ENCODE data around the gene AAR2.

AAR2 gene

DNA sequence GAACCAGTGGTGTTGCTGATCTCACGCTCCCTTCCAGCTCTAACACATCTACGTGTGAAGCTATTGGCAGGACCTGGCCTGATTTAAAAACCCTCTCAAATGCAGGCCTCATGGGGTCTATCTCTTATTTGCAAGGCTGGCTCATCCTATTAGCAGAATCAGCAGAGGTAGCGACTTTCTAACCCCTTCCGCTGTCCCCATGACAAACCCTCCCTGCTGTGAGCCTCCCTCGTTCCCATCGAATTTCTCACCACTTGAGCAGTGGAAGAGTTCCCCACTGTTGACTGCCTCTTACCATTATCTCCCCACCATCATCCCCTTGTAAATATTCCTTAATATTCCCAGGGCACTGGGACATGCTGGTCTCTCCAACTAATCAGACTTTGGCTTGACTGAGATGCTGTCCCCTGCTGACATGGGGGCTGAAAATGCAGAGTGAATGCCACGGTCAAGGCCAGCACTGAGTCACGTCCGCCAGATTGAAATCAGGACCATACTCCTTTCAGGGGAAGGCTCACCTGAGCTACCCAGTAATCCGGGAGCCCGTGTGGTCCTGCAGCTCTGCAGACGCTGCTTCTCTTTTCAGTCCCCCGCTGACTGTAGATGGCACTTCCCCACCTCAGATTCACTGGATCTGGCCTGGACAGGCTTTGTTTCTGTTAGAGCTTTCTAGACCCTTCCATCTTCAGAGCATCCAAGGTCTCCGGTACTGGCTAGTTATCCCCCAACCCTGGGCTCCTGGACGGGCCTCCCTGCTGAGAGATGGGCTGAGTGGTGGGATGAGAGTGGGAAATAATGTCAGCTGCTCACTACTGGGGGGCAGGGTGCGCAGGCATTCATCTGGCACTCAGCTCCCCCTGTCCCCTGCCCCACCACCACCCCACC is 23.1 kb downstream of the AAR2 start:
- FAIRE-seq (no peak), DNase-seq (ENCODE audit: insufficient read length, low spot score) (no peak)

DNA sequence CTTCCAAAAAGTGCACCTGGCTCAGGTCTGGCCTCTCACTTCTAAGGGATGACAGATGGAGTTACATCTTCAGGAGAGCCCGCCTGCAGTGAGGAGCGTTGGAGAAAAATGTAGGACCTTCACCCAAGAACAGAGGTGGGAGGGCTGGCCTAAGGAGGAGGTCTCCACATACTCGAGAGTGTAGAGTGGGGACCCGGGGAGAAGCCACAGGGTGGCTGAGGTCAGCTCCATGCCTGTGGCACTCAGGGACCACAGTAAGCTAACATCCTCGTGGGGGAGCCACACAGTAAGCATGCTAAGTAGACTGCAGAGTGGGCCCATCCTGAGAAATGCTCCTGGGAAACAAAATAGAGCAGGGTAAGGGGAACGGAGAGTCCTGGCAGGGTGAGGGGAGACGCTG is 24.0 kb downstream of the AAR2 start:
- no peak for DNase-seq (ENCODE audit: insufficient read length, low spot score)
- no peak for FAIRE-seq

DNA sequence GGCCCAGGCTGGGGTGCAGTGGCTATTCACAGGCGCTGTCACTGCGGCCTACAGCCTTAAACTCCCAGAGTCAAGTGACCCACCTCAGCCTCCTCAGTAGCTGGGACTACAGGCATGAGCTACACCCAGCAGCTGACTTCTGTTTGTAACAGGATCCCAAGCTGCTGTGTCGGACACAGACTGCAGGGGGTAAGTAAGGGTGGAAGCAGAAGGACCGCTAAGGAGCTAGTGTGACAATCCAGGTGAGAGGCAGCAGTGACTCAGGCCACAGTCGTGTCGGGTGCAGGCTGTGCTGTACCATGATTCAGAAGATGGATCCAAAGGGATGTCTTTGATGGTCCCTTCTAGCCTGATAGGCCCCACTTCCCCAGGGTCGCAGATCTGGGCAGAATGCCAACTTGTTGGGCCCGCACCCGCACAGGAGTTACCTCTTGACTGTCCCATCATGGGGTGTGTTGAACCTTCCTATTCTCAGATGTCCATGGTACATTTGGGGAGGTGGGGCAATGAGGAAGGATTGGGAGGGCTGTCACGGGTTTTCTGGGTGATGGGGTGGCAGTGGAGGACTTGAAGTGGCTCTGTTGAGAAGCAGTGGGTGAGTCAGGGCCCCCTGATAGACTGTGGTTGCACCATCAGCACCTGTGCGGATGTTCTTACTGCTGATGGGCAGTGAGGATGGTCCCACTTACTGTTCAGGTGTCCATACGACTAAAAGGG is 25.3 kb downstream of the AAR2 start:
- FAIRE-seq: no peak
- DNase-seq (ENCODE audit: insufficient read length, low spot score): no peak

DNA sequence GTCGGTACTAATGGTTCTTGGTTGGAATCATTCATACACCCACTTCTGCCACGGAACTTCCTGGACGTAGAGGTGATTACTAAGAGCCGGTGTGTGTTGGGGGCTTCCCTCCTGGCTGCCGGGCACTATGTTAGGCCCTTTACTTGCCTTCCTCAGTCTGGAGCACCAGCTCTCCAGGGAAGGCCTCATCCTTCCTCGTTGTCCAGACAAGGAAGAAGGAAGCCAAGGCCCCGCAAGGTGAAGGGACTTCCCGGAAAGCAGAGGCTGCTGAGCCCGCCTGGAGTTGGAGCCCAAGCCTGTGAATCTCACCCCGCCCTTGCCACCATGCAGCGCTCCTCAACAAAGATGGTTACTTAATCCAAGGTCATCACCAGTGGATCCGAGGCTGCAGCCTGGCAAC is 26.2 kb downstream of the AAR2 start:
- FAIRE-seq: no peak
- DNase-seq (ENCODE audit: insufficient read length, low spot score): no peak

DNA sequence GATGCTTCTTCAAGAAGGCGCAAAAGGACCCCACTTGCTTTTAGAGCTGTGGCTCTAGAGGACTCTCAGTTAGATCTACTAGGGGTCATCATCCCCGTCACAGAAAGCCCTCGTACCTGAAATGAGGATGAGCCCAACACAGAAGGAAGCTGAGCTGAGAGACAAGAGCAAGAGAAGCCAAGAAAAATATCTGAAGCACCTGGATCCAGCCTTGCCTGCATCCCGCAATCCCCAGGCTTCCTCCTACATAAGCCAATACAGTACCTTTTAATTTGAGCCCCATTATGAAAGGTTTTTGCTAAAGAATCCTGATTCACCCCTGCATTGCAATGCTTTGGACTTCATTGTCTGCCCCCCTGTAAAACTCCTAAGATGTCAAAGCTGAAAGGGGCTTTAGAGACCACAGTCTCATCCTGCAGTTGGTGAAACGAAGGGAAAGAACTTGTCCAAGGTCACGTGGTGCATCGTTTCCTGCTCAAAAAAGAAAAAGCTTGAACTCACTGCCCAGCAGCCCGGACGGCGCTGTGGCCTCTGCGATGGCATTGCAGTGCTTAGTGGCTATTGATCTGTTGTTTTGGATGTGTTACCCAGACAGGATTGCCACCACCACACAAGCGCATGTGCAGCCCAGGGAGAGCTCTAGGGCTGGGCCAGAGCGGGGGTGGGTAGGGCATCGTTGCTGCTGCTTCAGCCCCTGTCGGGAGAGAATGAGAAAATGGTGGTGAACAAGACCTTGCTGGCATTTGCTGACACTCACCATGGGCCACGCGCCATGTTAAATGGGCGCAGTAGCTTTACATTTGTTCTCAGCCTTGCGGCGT is 28.4 kb downstream of the AAR2 start:
- FAIRE-seq (no peak), DNase-seq (ENCODE audit: insufficient read length, low spot score) (no peak)

DNA sequence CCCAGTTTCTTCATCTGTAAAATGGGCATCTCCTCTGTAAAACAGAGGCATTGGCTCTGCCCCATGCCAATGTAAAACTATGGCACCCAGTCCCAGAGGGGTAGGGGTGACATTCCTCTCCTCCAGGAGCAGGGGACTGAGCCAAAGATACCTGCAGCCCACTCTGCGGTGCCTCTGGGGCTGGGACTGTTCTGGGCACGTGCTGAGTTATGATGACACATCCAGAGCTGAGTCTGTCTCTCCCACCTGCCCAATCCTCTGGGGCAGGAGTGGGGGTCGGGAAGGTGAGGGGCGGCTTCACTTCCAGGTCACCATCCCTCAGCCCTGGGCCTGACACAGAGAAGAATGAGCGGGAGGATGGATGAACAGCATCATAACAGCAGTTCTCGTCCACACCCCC is 29.9 kb downstream of the AAR2 start:
- no peak for DNase-seq (ENCODE audit: insufficient read length, low spot score)
- FAIRE-seq: no peak

DNA sequence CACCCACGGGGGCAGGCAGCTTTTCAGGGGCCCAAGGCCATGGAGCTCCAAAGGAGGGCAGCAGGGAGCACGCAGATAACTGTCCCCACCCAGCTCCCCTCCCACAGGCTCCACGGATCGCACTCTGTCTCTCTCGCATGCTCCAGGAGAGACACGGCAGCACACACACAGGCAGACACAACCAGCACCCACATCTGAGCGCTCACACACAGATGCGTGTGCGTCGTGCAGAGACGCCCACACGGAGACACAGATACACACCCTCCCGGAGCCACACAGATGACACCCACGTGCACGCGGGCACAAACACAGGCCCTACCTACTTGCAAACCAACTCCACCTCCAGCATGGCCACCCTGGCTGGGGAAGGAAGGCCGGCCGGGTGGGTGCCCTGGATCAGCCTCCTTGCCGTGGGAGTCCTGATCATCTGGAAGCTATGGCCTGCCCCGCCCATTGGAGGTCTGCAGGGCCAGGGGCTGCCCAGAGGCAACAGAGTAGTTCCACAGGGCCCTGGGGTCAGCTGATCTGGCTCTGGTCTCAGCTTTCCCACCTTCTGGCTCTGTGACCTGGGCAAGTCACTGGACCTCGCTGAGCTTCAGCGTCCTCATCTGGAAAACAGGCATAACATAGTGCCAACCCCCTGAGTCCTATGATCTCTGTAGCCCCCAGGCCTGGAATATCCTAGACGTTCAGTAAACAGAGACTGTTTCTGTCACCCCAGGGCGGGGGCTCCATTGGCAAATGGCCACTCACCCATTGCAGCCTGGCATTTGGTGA is 31.5 kb downstream of the AAR2 start:
- DNase-seq (ENCODE audit: insufficient read length, low spot score) (no peak), FAIRE-seq (no peak)

DNA sequence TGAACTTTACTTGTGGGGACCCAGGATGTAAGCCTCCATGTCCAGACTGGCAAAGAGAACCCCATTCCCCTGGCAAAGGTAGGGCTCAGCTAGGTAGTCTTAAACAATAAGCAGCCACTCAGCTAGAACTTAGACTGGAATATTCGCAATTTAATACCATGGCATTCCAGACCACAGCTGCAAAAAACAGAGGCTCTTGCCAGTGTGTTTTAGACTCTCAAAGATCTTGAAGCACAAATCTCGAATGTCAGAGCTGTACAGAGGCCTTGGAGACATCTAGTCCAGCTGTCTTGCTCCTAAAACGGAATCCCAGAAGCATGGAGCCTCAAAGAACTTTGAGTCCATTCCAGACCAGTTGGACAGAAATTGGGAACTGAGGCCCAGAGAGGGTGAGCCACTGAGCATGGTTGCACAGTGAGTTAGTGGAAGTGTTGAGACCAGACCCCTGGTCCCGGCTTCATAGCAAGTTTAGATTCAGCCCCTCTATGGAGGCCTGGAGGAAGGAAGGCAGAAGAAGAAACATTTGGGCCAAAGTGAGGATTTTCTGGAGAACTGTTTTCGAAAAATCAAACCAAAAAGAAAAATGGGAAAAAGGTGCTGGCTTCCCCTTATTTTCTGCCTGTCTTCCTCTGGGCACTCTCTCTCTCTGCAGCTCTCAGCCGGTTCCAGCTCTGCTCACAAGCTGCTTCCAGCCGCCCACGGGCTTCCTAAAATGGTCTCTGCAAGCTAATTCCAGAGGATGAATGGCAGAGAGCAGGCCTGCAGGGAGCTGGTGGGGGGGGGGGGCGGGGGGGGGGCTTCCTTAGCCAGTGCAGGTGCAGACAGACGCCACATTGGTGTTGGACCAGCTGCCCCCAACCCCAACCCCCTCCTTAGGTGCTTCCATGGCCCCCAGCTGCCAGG is 32.4 kb downstream of the AAR2 start:
- no peak for FAIRE-seq

DNA sequence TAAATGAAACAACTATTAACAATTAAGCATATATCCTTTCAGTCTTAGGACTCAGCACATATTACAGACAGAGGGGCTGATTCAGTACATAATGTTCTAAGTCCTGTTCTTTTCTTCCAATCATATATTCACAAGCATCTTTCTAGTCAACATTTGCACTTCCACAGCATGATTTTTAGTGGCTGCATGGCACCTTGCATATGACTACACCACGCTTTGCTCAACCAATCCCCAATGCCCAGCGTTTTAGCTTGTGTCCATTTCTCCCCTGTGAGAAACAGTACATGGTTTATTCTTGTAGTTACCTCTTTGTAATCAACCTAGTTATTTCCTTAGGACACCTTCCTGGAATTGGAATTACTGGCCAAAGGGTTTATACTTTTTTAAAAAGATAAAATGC is 33.2 kb downstream of the AAR2 start:
- DNase-seq (ENCODE audit: insufficient read length, low spot score): no peak
- no peak for FAIRE-seq

More for the DNA sequence above, 32.4 kb downstream of the AAR2 start:
- no peak for DNase-seq (ENCODE audit: insufficient read length, low spot score)

DNA sequence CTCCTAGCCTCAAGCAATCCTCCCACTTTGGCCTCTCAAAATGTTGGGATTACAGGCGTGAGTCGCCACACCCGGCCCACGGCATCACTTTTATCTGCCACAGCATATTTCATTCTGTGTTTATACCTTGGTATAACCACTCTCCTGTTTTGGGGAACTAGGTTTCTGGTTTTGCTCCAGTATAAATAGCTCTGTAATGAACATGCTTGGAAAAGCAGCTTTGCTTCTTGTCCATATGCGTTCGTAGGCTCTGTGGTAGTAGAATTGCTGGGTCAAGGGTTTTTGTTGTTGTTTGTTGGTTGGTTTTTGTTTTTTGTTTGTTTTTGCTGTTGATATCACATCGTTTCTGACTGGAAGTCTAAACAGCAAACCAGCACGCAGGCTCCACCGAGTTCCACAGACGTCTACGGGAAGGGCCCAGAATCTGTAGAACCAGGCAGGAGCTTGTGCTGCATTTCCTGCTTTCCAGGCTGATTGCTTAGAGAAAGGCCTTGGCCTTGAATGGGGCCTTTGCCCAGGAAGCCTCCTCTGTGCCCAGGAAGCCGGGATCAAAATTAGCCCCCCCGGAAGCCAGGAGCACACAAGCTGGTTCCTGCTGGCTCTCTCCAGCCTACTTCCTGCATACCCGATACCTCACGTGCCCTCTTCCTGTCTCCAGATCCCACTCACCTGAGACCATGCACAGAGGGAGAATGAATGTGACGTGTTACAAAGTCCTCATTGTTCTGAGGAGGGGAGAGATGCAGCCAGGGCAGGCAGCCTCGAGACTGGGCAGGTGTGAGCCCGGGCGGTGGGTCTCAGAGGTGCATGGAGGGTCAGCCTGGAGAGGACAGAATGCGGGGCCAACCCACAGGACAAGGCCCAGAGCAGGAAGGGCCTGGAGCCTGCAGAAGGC is 34.7 kb downstream of the AAR2 start:
- DNase-seq (ENCODE audit: insufficient read length, low spot score) (no peak), FAIRE-seq (no peak)

DNA sequence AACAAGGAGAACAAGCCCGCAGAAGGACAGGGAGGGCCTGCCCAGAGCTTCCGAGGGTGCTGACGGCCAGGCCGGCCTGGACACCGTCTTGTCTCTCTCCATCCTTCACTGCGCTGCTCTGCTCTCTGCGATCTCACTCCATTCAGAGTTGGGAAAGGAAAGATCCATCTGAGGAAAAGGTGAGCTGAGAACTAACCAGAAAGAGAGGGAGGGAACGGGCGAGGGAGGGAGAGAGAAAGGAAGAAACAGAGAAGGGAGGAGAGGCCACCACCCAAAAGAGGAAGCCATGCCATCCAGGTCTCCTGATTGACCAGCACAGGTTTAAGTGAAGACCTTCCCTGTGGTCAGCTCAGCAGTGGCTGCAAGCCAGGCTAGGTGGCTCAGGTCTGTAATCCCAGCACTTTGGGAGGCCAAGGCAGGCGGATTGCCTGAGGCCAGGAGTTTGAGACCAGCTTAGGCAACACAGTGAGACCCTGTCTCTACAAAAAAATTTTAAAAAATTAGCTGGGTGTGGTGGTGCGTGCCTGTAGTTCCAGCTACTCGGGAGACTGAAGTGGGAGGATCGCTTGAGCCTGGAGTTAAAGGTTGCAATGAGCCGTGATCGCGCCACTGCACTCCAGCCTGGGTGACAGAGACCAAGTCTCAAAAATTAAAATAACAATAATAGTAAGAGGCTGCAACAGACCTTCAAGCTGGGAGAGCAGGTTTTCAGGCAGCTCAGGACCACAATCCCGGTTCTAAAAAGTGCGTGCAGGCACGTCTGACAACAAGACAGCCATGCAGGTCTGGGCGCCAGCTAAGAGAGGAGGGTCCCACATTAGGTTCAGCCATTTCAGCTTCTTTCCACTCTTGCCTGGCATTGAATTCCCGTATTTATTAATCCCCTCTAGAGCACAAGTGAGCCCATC is 35.6 kb downstream of the AAR2 start:
- DNase-seq (ENCODE audit: insufficient read length, low spot score): no peak
- FAIRE-seq: no peak

DNA sequence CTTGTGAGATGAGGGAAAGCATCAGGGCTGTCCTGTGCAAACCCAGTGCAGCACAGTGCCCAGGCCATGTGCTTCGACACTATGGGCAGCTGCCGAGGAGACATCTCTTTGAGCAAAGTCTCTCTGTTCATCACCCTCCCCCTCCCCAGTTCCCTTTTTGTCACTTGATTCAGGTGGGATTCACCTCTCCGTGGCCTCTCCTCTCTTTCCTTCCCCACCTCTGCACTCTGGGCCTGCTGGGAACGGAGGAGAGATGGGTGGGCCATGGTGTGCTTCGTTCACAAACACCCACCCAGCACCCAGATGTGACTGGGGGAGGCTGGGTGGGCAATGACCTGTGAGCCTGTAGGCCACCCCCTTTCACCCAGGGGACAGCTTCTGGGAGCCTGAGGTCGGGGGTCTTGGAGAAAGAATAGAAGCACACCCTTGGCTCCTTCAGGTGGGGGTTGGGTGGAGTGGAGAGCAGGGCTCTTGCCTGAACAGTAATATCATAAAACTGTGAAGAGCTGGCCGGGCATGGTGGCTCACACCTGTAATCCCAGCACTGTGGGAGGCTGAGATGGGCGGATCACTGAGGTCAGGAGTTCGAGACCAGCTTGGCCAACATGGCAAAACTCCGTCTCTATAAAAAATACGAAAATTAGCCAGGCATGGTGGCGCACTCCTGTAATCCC is 36.4 kb downstream of the AAR2 start:
- FAIRE-seq (no peak), DNase-seq (ENCODE audit: insufficient read length, low spot score) (no peak)

DNA sequence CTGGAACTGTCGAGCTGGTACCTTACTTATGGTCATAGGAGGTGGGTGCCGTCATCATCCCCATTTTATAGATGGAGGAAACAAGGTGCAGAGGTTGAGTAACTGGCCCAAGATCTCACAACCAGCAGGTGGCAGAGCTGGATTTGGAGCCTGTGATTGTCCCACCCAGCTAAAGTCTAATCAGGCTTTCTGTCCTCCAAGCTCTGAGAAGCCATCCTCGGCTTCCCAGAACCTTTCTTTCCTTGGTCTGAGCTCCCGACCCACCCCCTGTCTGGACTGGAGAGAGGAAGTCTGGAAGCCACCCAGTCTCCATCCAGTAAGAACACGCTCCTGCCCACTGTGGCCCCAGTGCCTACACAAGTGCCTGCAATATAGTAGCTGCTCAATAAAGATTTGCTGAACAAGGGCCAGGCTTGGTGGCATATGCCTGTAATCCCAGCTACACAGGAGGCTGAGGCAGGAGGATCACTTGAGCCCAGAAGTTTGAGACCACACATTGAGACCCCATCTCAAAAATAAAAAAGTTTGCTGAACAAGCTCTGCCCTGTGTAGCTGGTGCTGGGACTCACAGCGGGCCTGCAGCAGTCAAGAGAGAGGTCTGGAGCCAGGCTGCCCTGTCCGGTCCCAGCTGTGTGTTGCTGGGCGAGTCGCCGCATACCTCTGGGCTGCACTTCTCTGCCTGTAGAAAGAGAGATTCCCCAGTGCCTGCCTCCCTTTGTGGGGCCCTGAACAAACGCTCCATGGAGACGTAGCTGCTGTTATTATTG is 37.3 kb downstream of the AAR2 start:
- FAIRE-seq (peak; percentile 23), DNase-seq (ENCODE audit: insufficient read length, low spot score) (no peak)

DNA sequence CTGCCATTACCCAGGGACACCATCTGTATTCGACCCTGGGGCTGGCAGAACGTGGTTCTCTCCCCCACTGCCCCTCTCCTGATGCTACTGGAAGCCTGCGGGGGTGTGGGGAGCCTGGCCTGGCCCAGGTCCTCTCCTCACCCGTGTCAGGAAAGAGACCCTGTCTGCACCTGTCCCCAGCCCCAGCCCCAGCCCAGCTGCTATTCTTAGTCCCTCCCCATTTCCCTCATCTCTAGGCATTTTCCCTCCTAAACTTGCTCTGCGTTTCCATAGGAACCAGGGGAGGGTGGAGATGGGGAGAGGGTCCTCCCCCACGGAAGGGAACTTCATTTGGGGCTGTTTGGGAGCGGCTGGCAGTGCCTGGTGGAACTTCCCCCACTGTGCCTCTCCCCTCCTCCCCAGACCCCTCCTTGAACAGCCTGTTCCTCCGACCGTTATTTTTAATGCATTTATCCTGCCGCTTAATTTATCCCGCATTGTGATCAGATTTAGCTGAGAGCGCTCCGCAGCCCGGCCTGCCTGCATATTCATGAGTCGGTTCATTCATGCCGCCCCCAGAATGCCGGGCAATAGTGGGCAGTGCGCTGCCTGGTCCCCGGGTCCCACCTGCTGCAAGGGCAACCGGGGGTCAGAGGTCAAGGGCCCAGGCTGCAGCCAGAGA is 38.0 kb downstream of the AAR2 start:
- DNase-seq (ENCODE audit: insufficient read length, low spot score) (no peak), FAIRE-seq (no peak)

DNA sequence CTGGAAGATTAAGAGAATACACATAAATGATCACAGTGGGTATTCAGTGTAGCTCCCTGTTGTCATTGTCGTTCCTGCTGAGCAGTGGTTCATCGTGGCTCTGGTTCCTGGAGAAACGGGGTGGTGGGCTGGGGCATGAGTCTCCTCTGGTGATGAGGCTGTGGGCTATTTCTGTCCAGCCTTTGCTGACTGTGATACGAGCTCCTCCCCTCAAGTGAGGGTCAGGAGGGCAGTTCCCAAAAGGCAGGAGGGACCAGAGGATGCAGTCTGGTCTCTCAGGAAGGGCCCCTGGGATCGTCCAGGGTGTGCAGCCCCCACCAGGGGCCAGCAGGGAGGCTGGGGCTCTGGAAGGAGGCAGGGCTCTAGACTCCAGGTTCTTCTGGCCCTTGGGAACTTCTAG is 38.7 kb downstream of the AAR2 start:
- FAIRE-seq: no peak
- no peak for DNase-seq (ENCODE audit: insufficient read length, low spot score)

Measured in GM19239 (cell line).